Transverse colon (tissue), 4 donors: Measurements from ENCODE around the gene YAP1. TPM values are rescaled to one million over a fixed set of nuclear protein-coding genes. Genes with fewer than 3 reads are reported as not detected.

Experiments
- DNase-seq: peaks from one replicate; pipeline ENCODE4 v3.0.0-alpha.2; 2019
- H3K27ac ChIP-seq, 4 donors: fragments of 200-600 bp; sonication (generic); 2 replicates each; pipeline ENCODE4 v1.5.1; 2016 to 2018; ENCODE audit warnings: inconsistent platforms in 4 of 4
- H3K27me3 ChIP-seq: fragments of 200-600 bp; sonication (generic); 2 replicates; pipeline ENCODE4 v1.5.1; 2017; ENCODE audit warnings: inconsistent platforms
- H3K36me3 ChIP-seq, 4 donors: fragments of 200-600 bp; sonication (generic); 2 replicates each; pipeline ENCODE4 v1.5.1; 2017 to 2019; ENCODE audit warnings: inconsistent platforms in 4 of 4
- H3K4me1 ChIP-seq, 4 donors: fragments of 200-600 bp; sonication (generic); 2 replicates each; pipeline ENCODE4 v1.5.1; 2017 to 2020; ENCODE audit warnings: inconsistent platforms in 4 of 4
- H3K4me3 ChIP-seq, 4 donors: fragments of 200-600 bp; sonication (generic); 1 replicate in 1 of 4; 2 replicates in 3 of 4; pipeline versions ENCODE4 v1.5.1 to v1.6.1; 2017 to 2019; ENCODE audit warnings: inconsistent platforms in 4 of 4
- H3K9me3 ChIP-seq, 2 donors: fragments of 200-600 bp; sonication (generic); 2 replicates each; pipeline ENCODE4 v1.5.1; 2017 to 2019; ENCODE audit warnings: inconsistent platforms in 2 of 2
- CTCF ChIP-seq, 5 experiments: fragments of 200-600 bp in 3 of 5; fragments of 450-650 bp in 2 of 5; sonication (generic) in 3 of 5; IDR thresholded peaks; 1 replicate in 2 of 5; 2 replicates in 3 of 5; pipeline ENCODE4 v1.5.1; 2016 to 2017; ENCODE audit warnings: antibody characterized with exemption in 5 of 5, inconsistent platforms in 3 of 5, mild to moderate bottlenecking in 2 of 5, moderate library complexity in 1 of 5
- EP300 ChIP-seq: sonication (generic); formaldehyde crosslinking; IDR thresholded peaks from one replicate; pipeline ENCODE4 v1.6.1; 2017; ENCODE audit warnings: antibody characterized with exemption, low read depth
- POLR2A ChIP-seq: fragments of 450-650 bp; IDR thresholded peaks from one replicate; pipeline ENCODE4 v1.6.1; 2016; ENCODE audit warnings: antibody characterized with exemption, mild to moderate bottlenecking, moderate library complexity
- POLR2AphosphoS5 ChIP-seq, 3 donors: sonication (generic); formaldehyde crosslinking; IDR thresholded peaks; one replicate each; pipeline ENCODE4 v1.6.1; 2016; ENCODE audit warnings: antibody characterized with exemption in 3 of 3
- WGBS, 2 donors: methylation state at CpG; one replicate each; pipeline ENCODE4 v1.1.5; 2018; ENCODE audit warnings: low coverage in 1 of 2; 5-methylcytosine and 5-hydroxymethylcytosine counted together
- in situ Hi-C, 4 donors: fragments of 200-750 bp; cut with MboI; loops; one replicate each; pipeline versions ENCODE4 v1.15.0 to v1.15.1; 2017; ENCODE audit warnings: low sequenced_read_pairs in 3 of 4, low pct_ligation_motif_present in 1 of 4, low pct_unique_long_range_greater_than_20kb in 1 of 4
- intact Hi-C: fragments of 100-400 bp; cut with DNase I; formaldehyde crosslinking; loops from one replicate; pipeline ENCODE4 v1.15.1; 2023; ENCODE audit warnings: low total_unique reads
- total RNA-seq, 4 donors: library from RNA; depleted of rRNA; stranded (reverse); fragments of >200 nt; gene quantifications; one replicate each; pipeline ENCODE4 v1.1.0, GENCODE V29; 2016

Gene YAP1
- total RNA-seq, 4 donors from 2014 or later = 90.5 to 163 (median 105) TPM

GRCh38 chr11:102276783-102277182 lies 166.5 kb downstream of the YAP1 start:
- TF ChIP-seq POLR2A (no peak), EP300 (no peak), CTCF (IDR thresholded peaks at IDR 0.05) (no peak), POLR2AphosphoS5 (IDR thresholded peaks at IDR 0.05) (no peak)
- Histone ChIP-seq H3K9me3 (no peaks in the 10 kb centered on the region), H3K4me1 (peaks cover 0 to 35% (median 13%) of the 10 kb centered on the region in 4 donors), H3K4me3 (no peak overlapping the region), H3K27ac (no peak overlapping the region), H3K27me3 (no peaks in the 10 kb centered on the region), H3K36me3 (no peaks in the 10 kb centered on the region)
- WGBS, 2 donors = 72 to 83% methylated on average over 2 to 3 of the region's 3 CpGs
- intact Hi-C loops (loop anchor here (10.0 kb wide), 1 partner anchor 162 kb away; the partner anchor contains the start of gene YAP1), in situ Hi-C loops (loop anchor here in 1 of 4 donors (10.0 kb wide), 1 partner anchor 172 kb away; no protein-coding TSS in a partner anchor)
- no peak for DNase-seq

- in situ Hi-C loops (loop anchor here in 2 of 4 donors (10.0 kb wide), 3 partner anchors 65 to 215 kb away; partner anchors contain the start of gene BIRC2 (in 1 of the 2)), intact Hi-C loops (loop anchor here (10.0 kb wide), 2 partner anchors 165 to 385 kb away; partner anchors contain the start of gene YAP1)
- 13 to 19% methylated on average over 6 to 13 of the region's 13 CpGs for WGBS, 2 donors
- Histone ChIP-seq H3K4me3 (peak overlapping the region in 1 of 4 donors; percentile 31), H3K36me3 (no peaks in the 10 kb centered on the region), H3K9me3 (no peaks in the 10 kb centered on the region), H3K27me3 (no peaks in the 10 kb centered on the region), H3K27ac (peak overlapping the region; percentile 64 to 74 (median 72)), H3K4me1 (peaks cover 0 to 24% (median 13%) of the 10 kb centered on the region in 4 donors)
- DNase-seq = peak; percentile 39
- peak in 2 of 5 experiments; percentile 34 to 62 for TF ChIP-seq CTCF (IDR thresholded peaks at IDR 0.05)
- TF ChIP-seq EP300 = no peak
- no peak for TF ChIP-seq POLR2A
- peak in 2 of 3 donors; percentile 31 to 36 for TF ChIP-seq POLR2AphosphoS5 (IDR thresholded peaks at IDR 0.05)
Observed at GRCh38 chr11:102279641-102280170, 169.5 kb downstream of the YAP1 start.

GRCh38 chr11:102280245-102280833 lies 170.1 kb downstream of the YAP1 start:
- Histone ChIP-seq H3K27me3 (no peaks in the 10 kb centered on the region), H3K27ac (peak overlapping the region; percentile 64 to 74 (median 72)), H3K4me1 (peaks cover 0 to 24% (median 13%) of the 10 kb centered on the region in 4 donors), H3K9me3 (no peaks in the 10 kb centered on the region), H3K36me3 (no peaks in the 10 kb centered on the region), H3K4me3 (no peak overlapping the region)
- TF ChIP-seq POLR2AphosphoS5 (IDR thresholded peaks at IDR 0.05) (no peak), CTCF (IDR thresholded peaks at IDR 0.05) (no peak), EP300 (no peak)
- DNase-seq = peak; percentile 37
- WGBS, 2 donors = 44 to 52% methylated on average over 2 to 4 of the region's 4 CpGs
- in situ Hi-C loops = loop anchor here in 2 of 4 donors (10.0 kb wide), 2 partner anchors 64 to 214 kb away; partner anchors contain the start of gene BIRC2 (in 1 of the 2)
- intact Hi-C loops = loop anchor here (10.0 kb wide), 1 partner anchor 384 kb away; no protein-coding TSS in a partner anchor

Other genes with a start within 250 kb of the YAP1 start
- gene CEP126, start 195.4 kb upstream of the YAP1 start, total RNA-seq = 1 to 10 TPM; 1.1 to 6.4 (median 3.8) TPM
- gene ANGPTL5, start 193.9 kb upstream of the YAP1 start, total RNA-seq = under 1 TPM in 1 of 4 donors, not detected in 3; 0.96 TPM
- 10 to 100 TPM in 1 of 4 donors, 1 to 10 TPM in 1, under 1 TPM in 1, not detected in 1; 0.79 to 33.2 (median 2.2) TPM for gene CFAP300, start 63.0 kb upstream of the YAP1 start, total RNA-seq
- gene BIRC3, start 207.0 kb downstream of the YAP1 start, total RNA-seq = 10 to 100 TPM in 3 of 4 donors, 1 to 10 TPM in 1; 2.2 to 57.8 (median 53.0) TPM
- 10 to 100 TPM; 66.5 to 95.9 (median 73.2) TPM for gene BIRC2, start 236.8 kb downstream of the YAP1 start, total RNA-seq